ENCODE results near the gene OGFRL1.

Gene OGFRL1

GRCh38 chr6:71338540-71339316, 50.1 kb downstream of the OGFRL1 start:
- TF ChIP-seq, protein P1, sequence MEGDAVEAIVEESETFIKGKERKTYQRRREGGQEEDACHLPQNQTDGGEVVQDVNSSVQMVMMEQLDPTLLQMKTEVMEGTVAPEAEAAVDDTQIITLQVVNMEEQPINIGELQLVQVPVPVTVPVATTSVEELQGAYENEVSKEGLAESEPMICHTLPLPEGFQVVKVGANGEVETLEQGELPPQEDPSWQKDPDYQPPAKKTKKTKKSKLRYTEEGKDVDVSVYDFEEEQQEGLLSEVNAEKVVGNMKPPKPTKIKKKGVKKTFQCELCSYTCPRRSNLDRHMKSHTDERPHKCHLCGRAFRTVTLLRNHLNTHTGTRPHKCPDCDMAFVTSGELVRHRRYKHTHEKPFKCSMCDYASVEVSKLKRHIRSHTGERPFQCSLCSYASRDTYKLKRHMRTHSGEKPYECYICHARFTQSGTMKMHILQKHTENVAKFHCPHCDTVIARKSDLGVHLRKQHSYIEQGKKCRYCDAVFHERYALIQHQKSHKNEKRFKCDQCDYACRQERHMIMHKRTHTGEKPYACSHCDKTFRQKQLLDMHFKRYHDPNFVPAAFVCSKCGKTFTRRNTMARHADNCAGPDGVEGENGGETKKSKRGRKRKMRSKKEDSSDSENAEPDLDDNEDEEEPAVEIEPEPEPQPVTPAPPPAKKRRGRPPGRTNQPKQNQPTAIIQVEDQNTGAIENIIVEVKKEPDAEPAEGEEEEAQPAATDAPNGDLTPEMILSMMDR (IDR thresholded peaks at IDR 0.05) = no peak
- no peak for DNase-seq (ENCODE audit: low spot score)
- Histone ChIP-seq H3K4me3 (no peak overlapping the region), H3K27ac (no peak overlapping the region)

- Histone ChIP-seq H3K4me3 (no peak overlapping the region), H3K27ac (no peak overlapping the region)
- no peak for DNase-seq (ENCODE audit: low spot score)
- TF ChIP-seq, protein P1 (IDR thresholded peaks at IDR 0.05) = no peak
These were observed 54.2 kb downstream of the OGFRL1 start for GRCh38 chr6:71342772-71343171.

DNA sequence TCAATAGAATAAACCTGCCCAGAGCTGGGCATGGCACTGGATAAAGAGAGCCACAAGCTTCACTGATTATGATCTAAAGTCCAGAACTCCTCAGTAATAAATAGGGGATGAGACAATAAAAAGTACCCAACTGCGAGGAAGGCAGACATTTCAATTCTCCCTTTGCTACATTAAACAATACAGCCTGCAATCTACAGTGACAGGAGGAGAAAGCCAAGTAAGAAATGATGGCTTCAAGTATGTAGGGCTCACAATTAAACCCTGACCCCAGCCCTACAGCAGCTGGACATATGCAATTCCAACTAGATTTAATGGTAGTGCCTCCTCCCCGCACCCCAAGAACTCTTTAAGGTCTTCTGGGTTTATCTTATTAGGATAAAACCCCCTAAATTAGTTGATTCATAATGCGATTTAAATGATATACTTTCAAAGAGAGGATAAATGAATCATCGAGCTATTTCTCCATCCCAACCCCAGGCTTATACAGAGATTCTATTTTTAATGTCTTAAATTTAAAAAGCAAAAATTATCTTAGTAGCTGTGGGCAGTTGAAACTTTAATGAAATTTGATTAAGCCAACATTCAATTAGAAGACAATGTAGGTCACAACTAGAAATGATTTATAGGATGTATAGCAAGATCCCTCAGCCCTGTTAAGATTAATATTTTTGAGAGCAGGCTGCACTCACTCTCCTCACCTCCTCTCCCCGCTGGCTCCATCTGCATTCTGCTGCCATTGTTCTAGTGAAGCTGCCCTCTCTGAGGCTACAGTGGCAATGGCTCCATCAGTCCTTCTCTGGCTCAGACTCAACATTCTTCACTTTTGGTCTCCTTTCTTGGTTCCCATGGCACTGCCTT, 57.1 kb downstream of the OGFRL1 start:
- DNase-seq (ENCODE audit: low spot score) = no peak
- TF ChIP-seq, protein P1 (IDR thresholded peaks at IDR 0.05) = no peak
- no peak overlapping the region for H3K27ac ChIP-seq
- no peak overlapping the region for H3K4me3 ChIP-seq

DNA sequence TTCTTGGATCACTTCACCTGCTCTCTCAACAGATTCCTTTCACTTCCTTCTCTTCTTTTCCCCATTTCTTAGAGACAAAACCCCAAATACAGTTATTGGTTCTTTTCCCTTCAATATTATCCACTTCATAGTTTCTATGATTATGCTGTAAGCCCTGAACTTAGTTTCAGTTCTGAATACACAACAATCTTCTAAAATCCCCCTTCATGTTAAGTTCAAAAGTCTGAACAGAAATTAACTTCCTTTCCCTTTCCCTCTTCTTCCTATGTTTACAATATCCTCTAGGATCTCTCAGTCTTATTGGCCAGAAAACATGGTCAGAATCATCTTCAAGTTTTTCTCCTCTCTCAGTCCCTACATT, 57.7 kb downstream of the OGFRL1 start:
- no peak overlapping the region for H3K27ac ChIP-seq
- TF ChIP-seq, protein P1 (IDR thresholded peaks at IDR 0.05) = no peak
- H3K4me3 ChIP-seq = no peak overlapping the region
- DNase-seq (ENCODE audit: low spot score) = no peak

GRCh38 chr6:71347119-71347518, 58.5 kb downstream of the OGFRL1 start:
- no peak for DNase-seq (ENCODE audit: low spot score)
- Histone ChIP-seq H3K27ac (no peak overlapping the region), H3K4me3 (no peak overlapping the region)
- TF ChIP-seq, protein P1 (IDR thresholded peaks at IDR 0.05) = no peak

GRCh38 chr6:71349395-71349794, 60.8 kb downstream of the OGFRL1 start:
- no peak for DNase-seq (ENCODE audit: low spot score)
- H3K4me3 ChIP-seq = no peak overlapping the region
- TF ChIP-seq, protein P1 (IDR thresholded peaks at IDR 0.05) = peak; percentile 34
- no peak overlapping the region for H3K27ac ChIP-seq

Data from coronary artery (tissue), 2 donors.